Endothelial cell (in vitro differentiated cells): ENCODE data around the gene CHCHD6. TPM values are rescaled to one million over a fixed set of nuclear protein-coding genes. Genes with fewer than 3 reads are reported as not detected.

Experiments used
- DNase-seq: peaks from one replicate; pipeline ENCODE4 v3.0.0; 2021; ENCODE audit warnings: low spot score
- H3K27ac Mint-ChIP-seq: one replicate; pipeline ENCODE4 v1.8.0; 2021; ENCODE audit warnings: mixed read lengths, inconsistent platforms; ENCODE audit not compliant: unreplicated experiment
- H3K27me3 Mint-ChIP-seq: one replicate; pipeline ENCODE4 v1.8.0; 2021; ENCODE audit warnings: mild to moderate bottlenecking, moderate library complexity, mixed read lengths, inconsistent platforms; ENCODE audit not compliant: unreplicated experiment
- H3K36me3 Mint-ChIP-seq: one replicate; pipeline ENCODE4 v1.8.0; 2021; ENCODE audit warnings: mild to moderate bottlenecking, low read depth, mixed read lengths, inconsistent platforms; ENCODE audit not compliant: unreplicated experiment
- H3K4me1 Mint-ChIP-seq: one replicate; pipeline ENCODE4 v1.8.0; 2021; ENCODE audit warnings: mild to moderate bottlenecking, mixed read lengths, inconsistent platforms; ENCODE audit not compliant: unreplicated experiment
- H3K4me3 Mint-ChIP-seq: one replicate; pipeline ENCODE4 v1.8.0; 2021; ENCODE audit warnings: mild to moderate bottlenecking, mixed read lengths, inconsistent platforms; ENCODE audit not compliant: unreplicated experiment
- H3K9me3 Mint-ChIP-seq: one replicate; pipeline ENCODE4 v1.8.0; 2021; ENCODE audit warnings: mixed read lengths, inconsistent platforms; ENCODE audit not compliant: unreplicated experiment
- CTCF ChIP-seq: fragments of 200-600 bp; sonication (generic); IDR thresholded peaks from one replicate; pipeline ENCODE4 v1.5.0; 2021; ENCODE audit warnings: antibody characterized with exemption; ENCODE audit not compliant: unreplicated experiment
- total RNA-seq: library from RNA; stranded (reverse); fragmentation: NEBNext Ultra II Directional; extraction: Animal tissue kit (Norgen Biotek cat#: 25700); gene quantifications from one replicate; pipeline ENCODE4 v1.2.1, GENCODE V29; 2021; ENCODE audit not compliant: unreplicated experiment

CHCHD6 gene
- total RNA-seq, 1 donor from 2014 or later: 9.2 TPM

- no peaks in the 10 kb centered on the region for H3K9me3 Mint-ChIP-seq
- no peak for DNase-seq
- peaks cover 12% of the 10 kb centered on the region for H3K27me3 Mint-ChIP-seq
- TF ChIP-seq CTCF: no peak
- H3K4me1 Mint-ChIP-seq: peaks cover 6% of the 10 kb centered on the region
- H3K4me3 Mint-ChIP-seq: no peak overlapping the region
- H3K27ac Mint-ChIP-seq: no peak overlapping the region
- peaks cover 7% of the 10 kb centered on the region for H3K36me3 Mint-ChIP-seq
Measured at GRCh38 chr3:126960604-126960995, 256.6 kb downstream of the CHCHD6 start.

GRCh38 chr3:126961191-126961790, 257.3 kb downstream of the CHCHD6 start:
- no peak for DNase-seq
- Mint-ChIP-seq H3K36me3 (peaks cover 7% of the 10 kb centered on the region), H3K9me3 (no peaks in the 10 kb centered on the region), H3K27me3 (peaks cover 12% of the 10 kb centered on the region), H3K4me3 (no peak overlapping the region), H3K4me1 (peaks cover 6% of the 10 kb centered on the region), H3K27ac (no peak overlapping the region)
- TF ChIP-seq CTCF: no peak

GRCh38 chr3:126961791-126962461, 257.9 kb downstream of the CHCHD6 start:
- H3K4me3 Mint-ChIP-seq: no peak overlapping the region
- H3K9me3 Mint-ChIP-seq: no peaks in the 10 kb centered on the region
- DNase-seq: no peak

GRCh38 chr3:126962756-126963155, 258.7 kb downstream of the CHCHD6 start:
- peaks cover 7% of the 10 kb centered on the region for H3K36me3 Mint-ChIP-seq
- peaks cover 12% of the 10 kb centered on the region for H3K27me3 Mint-ChIP-seq
- peaks cover 6% of the 10 kb centered on the region for H3K4me1 Mint-ChIP-seq
- no peak overlapping the region for H3K4me3 Mint-ChIP-seq
- no peak for TF ChIP-seq CTCF
- H3K9me3 Mint-ChIP-seq: no peaks in the 10 kb centered on the region
- no peak overlapping the region for H3K27ac Mint-ChIP-seq
- DNase-seq: no peak

More at GRCh38 chr3:126961791-126962461, 257.9 kb downstream of the CHCHD6 start:
- peaks cover 7% of the 10 kb centered on the region for H3K36me3 Mint-ChIP-seq
- H3K4me1 Mint-ChIP-seq: peaks cover 6% of the 10 kb centered on the region
- H3K27me3 Mint-ChIP-seq: peaks cover 12% of the 10 kb centered on the region
- H3K27ac Mint-ChIP-seq: no peak overlapping the region
- TF ChIP-seq CTCF: no peak
